ENCODE measurements around the gene TMPRSS9. TPM values are rescaled to one million over a fixed set of nuclear protein-coding genes. Genes with fewer than 3 reads are reported as not detected.

TMPRSS9 gene
- total RNA-seq, 1 donor from 2014 or later = 0.41 TPM

DNA sequence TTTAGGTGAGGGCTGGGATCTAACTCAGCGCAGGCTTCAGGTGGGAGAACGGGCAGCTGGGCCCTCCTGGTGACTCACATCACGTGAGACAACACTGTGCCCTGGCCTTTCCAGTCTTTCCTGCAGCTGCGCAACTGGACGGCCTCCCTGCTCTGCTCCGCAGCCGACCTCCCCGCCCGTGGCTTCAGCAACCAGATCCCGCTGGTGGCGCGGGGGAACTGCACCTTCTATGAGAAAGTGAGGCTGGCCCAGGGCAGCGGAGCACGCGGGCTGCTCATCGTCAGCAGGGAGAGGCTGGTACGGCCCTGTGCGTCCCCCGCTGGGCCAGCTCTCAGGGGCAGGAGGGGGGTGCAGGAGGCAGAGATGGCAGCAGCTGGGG lies 22.7 kb upstream of the TMPRSS9 start:
- H3K4me3 Mint-ChIP-seq = peak overlapping the region; percentile 74
- no peaks in the 10 kb centered on the region for H3K27me3 Mint-ChIP-seq
- DNase-seq (ENCODE audit: extremely low spot score, unreplicated experiment) = no peak
- H3K36me3 Mint-ChIP-seq = peaks cover 19% of the 10 kb centered on the region
- TF ChIP-seq, protein P1, sequence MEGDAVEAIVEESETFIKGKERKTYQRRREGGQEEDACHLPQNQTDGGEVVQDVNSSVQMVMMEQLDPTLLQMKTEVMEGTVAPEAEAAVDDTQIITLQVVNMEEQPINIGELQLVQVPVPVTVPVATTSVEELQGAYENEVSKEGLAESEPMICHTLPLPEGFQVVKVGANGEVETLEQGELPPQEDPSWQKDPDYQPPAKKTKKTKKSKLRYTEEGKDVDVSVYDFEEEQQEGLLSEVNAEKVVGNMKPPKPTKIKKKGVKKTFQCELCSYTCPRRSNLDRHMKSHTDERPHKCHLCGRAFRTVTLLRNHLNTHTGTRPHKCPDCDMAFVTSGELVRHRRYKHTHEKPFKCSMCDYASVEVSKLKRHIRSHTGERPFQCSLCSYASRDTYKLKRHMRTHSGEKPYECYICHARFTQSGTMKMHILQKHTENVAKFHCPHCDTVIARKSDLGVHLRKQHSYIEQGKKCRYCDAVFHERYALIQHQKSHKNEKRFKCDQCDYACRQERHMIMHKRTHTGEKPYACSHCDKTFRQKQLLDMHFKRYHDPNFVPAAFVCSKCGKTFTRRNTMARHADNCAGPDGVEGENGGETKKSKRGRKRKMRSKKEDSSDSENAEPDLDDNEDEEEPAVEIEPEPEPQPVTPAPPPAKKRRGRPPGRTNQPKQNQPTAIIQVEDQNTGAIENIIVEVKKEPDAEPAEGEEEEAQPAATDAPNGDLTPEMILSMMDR (conservative IDR thresholded peaks at IDR 0.05) = peak; percentile 69
- H3K9me3 Mint-ChIP-seq = no peaks in the 10 kb centered on the region
- peak overlapping the region; percentile 54 for H3K27ac Mint-ChIP-seq
- peaks cover 16% of the 10 kb centered on the region for H3K4me1 Mint-ChIP-seq (ENCODE audit: unreplicated experiment)

DNA sequence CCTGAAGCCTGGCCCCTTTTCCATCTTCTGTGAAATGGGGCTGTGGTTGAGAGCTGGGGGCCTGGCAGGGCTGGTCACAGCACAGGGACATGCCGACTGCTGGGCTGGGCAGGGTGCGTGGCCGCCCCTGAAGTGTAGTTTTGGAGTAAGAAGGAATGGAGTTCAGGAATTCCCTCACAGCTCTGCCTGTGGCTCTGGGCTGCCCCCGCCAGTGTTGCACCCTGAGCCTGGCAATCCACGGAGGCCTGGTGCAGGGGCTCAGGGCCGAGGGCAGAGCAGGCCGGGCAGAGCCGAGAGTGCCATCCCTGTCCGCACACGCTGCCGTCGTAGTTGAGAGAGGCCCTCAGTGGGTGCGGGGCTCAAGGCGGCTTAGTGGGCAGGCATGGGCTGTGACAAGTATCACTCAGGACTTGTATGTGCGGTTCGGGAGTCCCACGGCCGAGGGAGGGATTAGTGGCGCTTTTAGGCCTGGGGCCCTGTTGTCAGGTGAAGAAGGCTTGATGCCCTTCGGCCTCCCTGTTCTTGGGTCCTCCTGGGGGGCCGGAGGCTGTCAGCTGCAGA lies 21.9 kb upstream of the TMPRSS9 start:
- TF ChIP-seq, protein P1 (conservative IDR thresholded peaks at IDR 0.05) = no peak
- H3K9me3 Mint-ChIP-seq = no peaks in the 10 kb centered on the region
- no peaks in the 10 kb centered on the region for H3K27me3 Mint-ChIP-seq
- peaks cover 16% of the 10 kb centered on the region for H3K4me1 Mint-ChIP-seq (ENCODE audit: unreplicated experiment)
- no peak for DNase-seq (ENCODE audit: extremely low spot score, unreplicated experiment)
- H3K36me3 Mint-ChIP-seq = peaks cover 19% of the 10 kb centered on the region
- peak overlapping the region; percentile 54 for H3K27ac Mint-ChIP-seq
- no peak overlapping the region for H3K4me3 Mint-ChIP-seq

DNA sequence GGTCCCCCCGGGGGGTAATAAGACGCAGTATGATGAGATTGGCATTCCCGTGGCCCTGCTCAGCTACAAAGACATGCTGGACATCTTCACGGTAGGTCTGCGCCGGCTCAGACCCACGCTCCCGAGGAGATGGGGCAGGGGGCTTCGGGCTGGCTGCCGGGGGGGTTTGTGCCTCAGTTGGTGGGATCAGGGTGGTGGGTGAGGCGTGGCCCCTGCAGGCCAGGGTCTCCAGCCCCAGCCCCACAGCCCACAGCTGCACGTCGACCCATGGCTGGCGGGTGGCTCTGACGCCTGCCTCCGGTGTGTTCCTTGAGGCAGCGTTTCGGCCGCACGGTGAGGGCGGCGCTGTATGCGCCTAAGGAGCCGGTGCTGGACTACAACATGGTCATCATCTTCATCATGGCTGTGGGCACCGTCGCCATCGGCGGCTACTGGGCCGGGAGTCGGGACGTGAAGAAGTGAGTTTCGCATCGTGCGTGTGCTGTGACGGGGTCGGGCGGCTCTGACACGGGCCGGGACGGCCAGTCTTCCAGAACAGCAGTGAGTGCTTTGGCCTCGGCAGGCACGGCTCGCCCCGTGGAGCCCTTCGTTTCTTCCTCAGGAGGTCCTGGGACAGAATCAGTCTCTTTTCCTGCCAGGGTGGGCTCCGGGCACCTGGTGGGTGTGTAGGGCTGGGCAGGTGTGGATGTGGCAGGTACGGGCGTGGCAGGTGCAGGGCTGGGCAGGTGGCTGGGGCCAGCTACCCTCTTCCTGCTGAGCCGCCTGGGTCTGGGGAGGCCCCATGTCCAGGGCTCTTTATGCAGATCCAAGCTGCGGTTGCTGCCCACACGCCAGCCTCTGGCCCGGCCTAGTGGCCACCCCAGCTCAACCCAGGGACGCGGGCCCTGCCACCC lies 21.1 kb upstream of the TMPRSS9 start:
- Mint-ChIP-seq H3K27me3 (no peaks in the 10 kb centered on the region), H3K4me1 (ENCODE audit: unreplicated experiment) (peaks cover 16% of the 10 kb centered on the region), H3K27ac (no peak overlapping the region), H3K9me3 (no peaks in the 10 kb centered on the region), H3K36me3 (peaks cover 19% of the 10 kb centered on the region), H3K4me3 (no peak overlapping the region)
- no peak for DNase-seq (ENCODE audit: extremely low spot score, unreplicated experiment)
- TF ChIP-seq, protein P1 (conservative IDR thresholded peaks at IDR 0.05) = no peak

DNA sequence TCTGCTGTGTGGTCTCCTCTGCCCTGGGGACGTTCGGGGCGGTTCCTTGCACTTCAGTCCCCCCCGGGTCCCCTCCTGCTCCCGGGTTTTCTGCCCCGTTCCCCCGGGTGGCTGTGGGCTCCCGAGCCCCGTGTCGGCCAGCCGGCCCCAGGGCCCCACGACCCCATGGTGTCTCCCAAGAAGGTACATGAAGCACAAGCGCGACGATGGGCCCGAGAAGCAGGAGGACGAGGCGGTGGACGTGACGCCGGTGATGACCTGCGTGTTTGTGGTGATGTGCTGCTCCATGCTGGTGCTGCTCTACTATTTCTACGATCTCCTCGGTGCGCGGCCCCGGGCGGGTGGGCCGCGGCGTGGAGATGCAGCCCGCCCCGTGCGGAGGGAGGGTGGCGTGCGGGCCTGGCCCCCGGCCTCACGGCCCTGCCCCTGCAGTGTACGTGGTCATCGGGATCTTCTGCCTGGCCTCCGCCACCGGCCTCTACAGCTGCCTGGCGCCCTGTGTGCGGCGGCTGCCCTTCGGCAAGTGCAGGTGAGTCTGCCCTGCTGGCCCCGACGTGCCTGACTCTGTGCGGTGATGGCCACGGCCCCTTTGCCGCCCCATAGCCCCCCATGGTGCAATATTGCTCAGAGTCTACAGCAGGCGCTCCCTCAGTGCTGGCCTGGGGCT lies 20.3 kb upstream of the TMPRSS9 start:
- H3K27me3 Mint-ChIP-seq = no peaks in the 10 kb centered on the region
- TF ChIP-seq, protein P1 (conservative IDR thresholded peaks at IDR 0.05) = no peak
- H3K36me3 Mint-ChIP-seq = peaks cover 19% of the 10 kb centered on the region
- no peak overlapping the region for H3K27ac Mint-ChIP-seq
- DNase-seq (ENCODE audit: extremely low spot score, unreplicated experiment) = no peak
- no peaks in the 10 kb centered on the region for H3K9me3 Mint-ChIP-seq
- peaks cover 16% of the 10 kb centered on the region for H3K4me1 Mint-ChIP-seq (ENCODE audit: unreplicated experiment)
- no peak overlapping the region for H3K4me3 Mint-ChIP-seq

DNA sequence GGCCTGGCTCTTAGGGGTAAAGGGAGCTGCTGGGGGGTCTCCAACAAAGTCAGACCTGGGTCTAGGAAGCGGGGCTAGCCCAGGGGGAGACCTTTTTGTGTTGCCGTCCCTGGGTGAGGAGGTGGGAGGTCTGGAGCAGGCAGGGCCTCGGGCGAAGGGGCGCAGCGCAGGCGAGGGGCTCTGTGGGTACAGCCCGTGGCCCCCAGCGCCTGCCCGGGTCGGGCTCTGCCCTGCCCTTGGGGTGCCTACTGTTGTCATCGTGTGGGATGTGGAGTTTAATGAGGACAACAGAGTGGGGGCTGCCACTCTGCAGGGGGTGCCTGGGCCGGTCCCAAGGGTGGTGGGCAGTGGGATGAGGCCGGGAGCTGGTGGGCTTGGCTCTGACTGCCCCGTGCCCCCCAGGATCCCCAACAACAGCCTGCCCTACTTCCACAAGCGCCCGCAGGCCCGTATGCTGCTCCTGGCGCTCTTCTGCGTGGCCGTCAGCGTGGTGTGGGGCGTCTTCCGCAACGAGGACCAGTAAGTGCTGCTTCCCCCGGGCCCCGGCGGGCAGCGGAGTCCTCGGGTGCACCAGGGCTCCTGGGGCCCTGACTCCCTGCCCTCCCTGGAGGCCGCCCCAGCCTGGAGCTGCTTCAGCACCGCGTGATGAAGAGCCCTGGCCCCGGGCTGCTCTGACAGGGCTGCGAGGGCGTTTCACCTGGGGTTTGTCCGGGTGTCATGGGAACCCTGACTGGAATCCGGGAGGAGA lies 19.4 kb upstream of the TMPRSS9 start:
- Mint-ChIP-seq H3K27ac (no peak overlapping the region), H3K4me1 (ENCODE audit: unreplicated experiment) (peaks cover 15% of the 10 kb centered on the region), H3K4me3 (no peak overlapping the region), H3K36me3 (peaks cover 18% of the 10 kb centered on the region), H3K27me3 (no peaks in the 10 kb centered on the region), H3K9me3 (no peaks in the 10 kb centered on the region)
- no peak for DNase-seq (ENCODE audit: extremely low spot score, unreplicated experiment)
- TF ChIP-seq, protein P1 (conservative IDR thresholded peaks at IDR 0.05) = no peak
